Measurements from ENCODE around the gene ANKRD22.

- TF ChIP-seq CTCF (IDR thresholded peaks at IDR 0.05) (no peak), POLR2A (IDR thresholded peaks at IDR 0.05) (no peak), POLR2AphosphoS5 (IDR thresholded peaks at IDR 0.05) (no peak)
Observed at GRCh38 chr10:88786032-88786770, 65.4 kb downstream of the ANKRD22 start.

Measured in breast epithelium (tissue), 3 donors.